HEK293T (cell line): Measurements from ENCODE around the gene JPH2.

ENCODE experiments used
- ELF4 ChIP-seq: fragments of 450-650 bp; IDR thresholded peaks from 2 replicates; pipeline ENCODE4 v1.6.1; 2017; ENCODE audit warnings: antibody characterized with exemption
- FOXM1 ChIP-seq: fragments of 450-650 bp; IDR thresholded peaks from 2 replicates; pipeline ENCODE4 v1.6.1; 2017; ENCODE audit warnings: mild to moderate bottlenecking, borderline replicate concordance
- NFRKB ChIP-seq: fragments of 450-650 bp; IDR thresholded peaks from 2 replicates; pipeline ENCODE4 v1.6.1; 2016; ENCODE audit warnings: mild to moderate bottlenecking, moderate library complexity
- SP1 ChIP-seq: fragments of 450-650 bp; IDR thresholded peaks from 2 replicates; pipeline ENCODE4 v1.6.1; 2017
- TARDBP ChIP-seq: fragments of 450-650 bp; IDR thresholded peaks from 2 replicates; pipeline ENCODE4 v1.6.1; 2016

- TF ChIP-seq TARDBP = no peak
- no peak for TF ChIP-seq FOXM1
- no peak for TF ChIP-seq ELF4
- no peak for TF ChIP-seq SP1
- no peak for TF ChIP-seq NFRKB
Observed at GRCh38 chr20:44115762-44116644, 71.0 kb downstream of the JPH2 start.
